Erythroblast (primary cell): ENCODE data around the gene ORC2.
"Not testable (repeated sequence)": the region's sequence is repeated elsewhere in the genome, so short reads cannot be mapped to it uniquely, and the experiment has no call there.

Source experiments
- DNase-seq, 2 experiments: peaks; one replicate each; lab custom pipeline; 2025; lab: John Stamatoyannopoulos, UW
- GATA1 ChIP-seq: IDR thresholded peaks from 2 replicates; pipeline ENCODE4 v1.6.1; 2011; ENCODE audit warnings: low read depth, mild to moderate bottlenecking, control low read depth, low read length, moderate library complexity
- POLR2A ChIP-seq: IDR thresholded peaks from 2 replicates; pipeline ENCODE4 v1.6.1; 2011; ENCODE audit warnings: mild to moderate bottlenecking, low read length

ORC2 gene

GRCh38 chr2:200901459-200902072 lies 61.9 kb downstream of the ORC2 start:
- peak; percentile 91 to 92 for DNase-seq
- TF ChIP-seq POLR2A (peak; percentile 18), GATA1 (no peak)

GRCh38 chr2:200899482-200899881 lies 64.0 kb downstream of the ORC2 start:
- TF ChIP-seq GATA1 (no peak), POLR2A (no peak)
- DNase-seq, result no peak

- TF ChIP-seq POLR2A (peak; percentile 89), GATA1 (no peak)
- DNase-seq, result peak; percentile 98 to 99
Observed at GRCh38 chr2:200888704-200889625, 74.5 kb downstream of the ORC2 start, which contains the start of the genes NIF3L1 and PPIL3. Gene NIF3L1, plus strand, starts transcription at chr2:200889371. Its CDS starts 2,573 bp downstream, at chr2:200891944. Gene PPIL3, minus strand, starts transcription at chr2:200889077. Its CDS starts 1,462 bp downstream, at chr2:200887615.

GRCh38 chr2:200881715-200882249 lies 81.7 kb downstream of the ORC2 start:
- not testable (repeated sequence) for DNase-seq

GRCh38 chr2:200878289-200878880 lies 85.1 kb downstream of the ORC2 start:
- no peak for DNase-seq
- TF ChIP-seq POLR2A, result no peak
- TF ChIP-seq GATA1, result no peak

GRCh38 chr2:200877443-200877842 lies 86.0 kb downstream of the ORC2 start:
- peak; percentile 39 to 69 for DNase-seq
- TF ChIP-seq GATA1 (no peak), POLR2A (no peak)

GRCh38 chr2:200873560-200873959 lies 89.9 kb downstream of the ORC2 start:
- DNase-seq, result no peak
- TF ChIP-seq POLR2A (no peak), GATA1 (no peak)

- peak; percentile 7 to 56 for DNase-seq
- no peak for TF ChIP-seq POLR2A
- TF ChIP-seq GATA1, result no peak
Observed at GRCh38 chr2:200871151-200871550, 92.3 kb downstream of the ORC2 start.

GRCh38 chr2:200869014-200869413 lies 94.4 kb downstream of the ORC2 start:
- DNase-seq, result peak in 1 of 2 experiments; percentile 33
- TF ChIP-seq POLR2A, result no peak
- no peak for TF ChIP-seq GATA1

GRCh38 chr2:200864176-200865034 lies 99.1 kb downstream of the ORC2 start, which contains the start of gene CLK1:
Gene CLK1, minus strand, starts transcription at chr2:200864658. Its CDS starts 2,796 bp downstream, at chr2:200861862.
- peak; percentile 96 to 98 for DNase-seq
- no peak for TF ChIP-seq GATA1
- TF ChIP-seq POLR2A, result peak; percentile 100

GRCh38 chr2:200863782-200864175 lies 99.7 kb downstream of the ORC2 start:
- TF ChIP-seq POLR2A, result no peak
- no peak for TF ChIP-seq GATA1
- peak in 1 of 2 experiments; percentile 74 for DNase-seq

GRCh38 chr2:200862532-200863000 lies 100.9 kb downstream of the ORC2 start:
- TF ChIP-seq GATA1 (no peak), POLR2A (peak; percentile 66)
- peak; percentile 77 to 86 for DNase-seq
